Left ventricle myocardium inferior (tissue), 1 donor: ENCODE data around the gene ACAD8. TPM values are rescaled to one million over a fixed set of nuclear protein-coding genes. Genes with fewer than 3 reads are reported as not detected.

Experiments
- DNase-seq: peaks from one replicate; pipeline ENCODE4 v3.0.0-alpha.2; 2020
- H3K27ac ChIP-seq: fragments of 200-600 bp; replicated peaks from 2 replicates; pipeline ENCODE4 v1.8.0; 2021
- H3K27me3 ChIP-seq: fragments of 200-600 bp; 2 replicates; pipeline ENCODE4 v1.8.0; 2021; ENCODE audit warnings: low read depth
- H3K36me3 ChIP-seq: fragments of 200-600 bp; 2 replicates; pipeline ENCODE4 v1.8.0; 2021
- H3K4me1 ChIP-seq: fragments of 200-600 bp; 2 replicates; pipeline ENCODE4 v1.8.0; 2021
- H3K4me3 ChIP-seq: fragments of 200-600 bp; 2 replicates; pipeline ENCODE4 v1.8.0; 2021; ENCODE audit warnings: mild to moderate bottlenecking, moderate library complexity
- H3K9me3 ChIP-seq: fragments of 200-600 bp; replicated peaks from 2 replicates; pipeline ENCODE4 v1.8.0; 2021
- CTCF ChIP-seq: fragments of 200-600 bp; IDR thresholded peaks from 2 replicates; pipeline ENCODE4 v1.8.0; 2021; ENCODE audit warnings: antibody characterized with exemption, mild to moderate bottlenecking, borderline replicate concordance
- intact Hi-C: fragments of 100-400 bp; cut with micrococcal nuclease; formaldehyde crosslinking; loops from one replicate; pipeline ENCODE4 v1.11.0; 2022
- total RNA-seq: library from RNA; stranded (reverse); fragmentation: NEBNext Ultra II Directional; extraction: Animal tissue kit (Norgen Biotek cat#: 25700); gene quantifications from one replicate; pipeline ENCODE4 v1.2.1, GENCODE V29; 2021
- donor health status: DM: no; HTN: yes; CAD: no; lungs with severe emphysema.

The ACAD8 gene
- total RNA-seq, 1 donor from 2014 or later = 40.7 TPM

GRCh38 chr11:134313821-134314607 lies 60.6 kb downstream of the ACAD8 start:
- DNase-seq = no peak
- Histone ChIP-seq H3K4me3 (no peak overlapping the region), H3K4me1 (no peaks in the 10 kb centered on the region), H3K27ac (no peak overlapping the region), H3K27me3 (peaks cover 23% of the 10 kb centered on the region), H3K36me3 (no peaks in the 10 kb centered on the region), H3K9me3 (peaks cover 22% of the 10 kb centered on the region)
- intact Hi-C loops = no loop called here
- peak; percentile 12 for TF ChIP-seq CTCF

Other genes starting within 250 kb of the ACAD8 start
- gene JAM3, start 184.5 kb upstream of the ACAD8 start, total RNA-seq = 36.2 TPM
- 17.2 TPM for gene NCAPD3, start 29.6 kb upstream of the ACAD8 start, total RNA-seq
- gene VPS26B, start 28.9 kb upstream of the ACAD8 start, total RNA-seq = 37.6 TPM
- 41.2 TPM for gene THYN1, start 216 bp upstream of the ACAD8 start, total RNA-seq
- gene GLB1L3, start 22.8 kb downstream of the ACAD8 start, total RNA-seq = not detected
- gene GLB1L2, start 78.4 kb downstream of the ACAD8 start, total RNA-seq = 0.30 TPM
- 0.08 TPM for gene B3GAT1, start 158.7 kb downstream of the ACAD8 start, total RNA-seq